Upper lobe of left lung (tissue), 6 donors: ENCODE measurements around the gene THOC1. TPM values are rescaled to one million over a fixed set of nuclear protein-coding genes. Genes with fewer than 3 reads are reported as not detected.
A peak's percentile ranks its signal among the peaks of the same experiment; 100 is the strongest.

ENCODE experiments used
- ATAC-seq, 2 donors: fragments of 200-7000 bp; cut with Tn5 transposase; one replicate each; pipeline ENCODE4 v1.9.1; 2022; ENCODE audit warnings: mild to moderate bottlenecking in 2 of 2, moderate library complexity in 2 of 2; ENCODE audit not compliant: low FRiP score in 2 of 2
- DNase-seq, 2 donors: peaks; one replicate each; pipeline ENCODE4 v3.0.0-alpha.2; 2019 to 2020
- H3K27ac ChIP-seq, 4 donors: fragments of 200-600 bp; sonication (generic); one replicate each; pipeline ENCODE4 v1.5.1; 2016 to 2019
- H3K27me3 ChIP-seq, 4 donors: fragments of 200-600 bp; sonication (generic); one replicate each; pipeline ENCODE4 v1.5.1; 2017 to 2019
- H3K36me3 ChIP-seq, 4 donors: fragments of 200-600 bp; sonication (generic); one replicate each; pipeline ENCODE4 v1.5.1; 2016 to 2019
- H3K4me1 ChIP-seq, 4 donors: fragments of 200-600 bp; sonication (generic); one replicate each; pipeline ENCODE4 v1.5.1; 2018 to 2019
- H3K4me3 ChIP-seq, 4 donors: fragments of 200-600 bp; sonication (generic); one replicate each; pipeline ENCODE4 v1.5.1; 2017 to 2019; ENCODE audit warnings: mild to moderate bottlenecking in 2 of 4, moderate library complexity in 1 of 4
- H3K9me3 ChIP-seq, 4 donors: fragments of 200-600 bp; sonication (generic); one replicate each; pipeline ENCODE4 v1.5.1; 2018 to 2019
- EP300 ChIP-seq, 4 donors: sonication (generic); formaldehyde crosslinking; IDR thresholded peaks; one replicate each; pipeline ENCODE4 v1.5.1; 2017; ENCODE audit warnings: antibody characterized with exemption in 4 of 4, control low read depth in 2 of 4
- POLR2A ChIP-seq, 4 donors: fragments of 450-650 bp; IDR thresholded peaks; one replicate each; pipeline ENCODE4 v1.5.1; 2016 to 2017; ENCODE audit warnings: antibody characterized with exemption in 4 of 4, mild to moderate bottlenecking in 2 of 4
- POLR2AphosphoS5 ChIP-seq, 2 donors: sonication (generic); formaldehyde crosslinking; IDR thresholded peaks; one replicate each; pipeline ENCODE4 v1.5.1; 2017; ENCODE audit warnings: antibody characterized with exemption in 2 of 2
- WGBS, 2 donors: methylation state at CpG; one replicate each; pipeline ENCODE4 v1.1.5; 2017 to 2018; 5-methylcytosine and 5-hydroxymethylcytosine counted together
- total RNA-seq, 6 donors: library from RNA; depleted of rRNA in 4 of 6; stranded (reverse); fragments of >200 nt in 4 of 6; gene quantifications; one replicate each; pipeline versions ENCODE4 v1.1.0 to v1.2.1, GENCODE V29; 2016 to 2021
- TF ChIP-seq, protein P1 (sequence below), 6 experiments: fragments of 450-650 bp in 4 of 6; fragments of 200-600 bp in 2 of 6; sonication (generic) in 2 of 6; IDR thresholded peaks; one replicate each; pipeline ENCODE4 v1.5.1; 2016 to 2019; ENCODE audit warnings: antibody characterized with exemption in 6 of 6
- donor health status: DM: no; HTN: no; CAD: no; lungs with moderate emphysema.
- donor health status: DM: no; HTN: yes; CAD: no; lungs with severe emphysema.

Gene THOC1
- total RNA-seq, 6 donors from 2014 or later: 21.2 to 93.2 (median 30.4) TPM

DNA sequence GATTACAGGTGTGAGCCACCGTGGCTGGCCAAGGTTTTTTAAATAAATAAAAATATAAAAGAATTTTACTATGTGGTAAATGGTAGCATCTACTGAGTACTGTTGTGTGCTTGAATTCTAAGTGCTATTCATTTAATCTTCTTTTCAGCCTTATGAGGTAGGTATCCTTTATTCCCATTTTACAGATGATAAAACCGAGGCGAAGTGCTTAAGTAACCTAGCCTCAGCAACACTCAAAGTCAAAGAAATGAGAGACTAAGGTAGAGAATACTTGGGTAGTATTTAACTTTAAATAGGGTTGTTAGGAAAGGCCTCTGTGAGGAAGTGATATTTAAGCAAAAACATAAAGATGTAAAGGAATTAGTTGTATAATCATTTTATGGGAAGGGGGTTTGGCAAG is 5.7 kb upstream of the THOC1 start:
- Histone ChIP-seq H3K4me3 (no peak overlapping the region), H3K27me3 (no peaks in the 10 kb centered on the region), H3K4me1 (peaks cover 8 to 12% (median 10%) of the 10 kb centered on the region in 4 donors), H3K27ac (no peak overlapping the region), H3K36me3 (no peaks in the 10 kb centered on the region), H3K9me3 (peaks cover 0 to 4% (median 0%) of the 10 kb centered on the region in 4 donors)
- TF ChIP-seq POLR2AphosphoS5 (IDR thresholded peaks at IDR 0.05) (no peak), EP300 (IDR thresholded peaks at IDR 0.05) (no peak), POLR2A (IDR thresholded peaks at IDR 0.05) (no peak)
- TF ChIP-seq, protein P1, sequence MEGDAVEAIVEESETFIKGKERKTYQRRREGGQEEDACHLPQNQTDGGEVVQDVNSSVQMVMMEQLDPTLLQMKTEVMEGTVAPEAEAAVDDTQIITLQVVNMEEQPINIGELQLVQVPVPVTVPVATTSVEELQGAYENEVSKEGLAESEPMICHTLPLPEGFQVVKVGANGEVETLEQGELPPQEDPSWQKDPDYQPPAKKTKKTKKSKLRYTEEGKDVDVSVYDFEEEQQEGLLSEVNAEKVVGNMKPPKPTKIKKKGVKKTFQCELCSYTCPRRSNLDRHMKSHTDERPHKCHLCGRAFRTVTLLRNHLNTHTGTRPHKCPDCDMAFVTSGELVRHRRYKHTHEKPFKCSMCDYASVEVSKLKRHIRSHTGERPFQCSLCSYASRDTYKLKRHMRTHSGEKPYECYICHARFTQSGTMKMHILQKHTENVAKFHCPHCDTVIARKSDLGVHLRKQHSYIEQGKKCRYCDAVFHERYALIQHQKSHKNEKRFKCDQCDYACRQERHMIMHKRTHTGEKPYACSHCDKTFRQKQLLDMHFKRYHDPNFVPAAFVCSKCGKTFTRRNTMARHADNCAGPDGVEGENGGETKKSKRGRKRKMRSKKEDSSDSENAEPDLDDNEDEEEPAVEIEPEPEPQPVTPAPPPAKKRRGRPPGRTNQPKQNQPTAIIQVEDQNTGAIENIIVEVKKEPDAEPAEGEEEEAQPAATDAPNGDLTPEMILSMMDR (IDR thresholded peaks at IDR 0.05): no peak
- 96 to 98% methylated on average over 3 of the region's 3 CpGs for WGBS, 2 donors
- ATAC-seq (no peak), DNase-seq (no peak)

DNA sequence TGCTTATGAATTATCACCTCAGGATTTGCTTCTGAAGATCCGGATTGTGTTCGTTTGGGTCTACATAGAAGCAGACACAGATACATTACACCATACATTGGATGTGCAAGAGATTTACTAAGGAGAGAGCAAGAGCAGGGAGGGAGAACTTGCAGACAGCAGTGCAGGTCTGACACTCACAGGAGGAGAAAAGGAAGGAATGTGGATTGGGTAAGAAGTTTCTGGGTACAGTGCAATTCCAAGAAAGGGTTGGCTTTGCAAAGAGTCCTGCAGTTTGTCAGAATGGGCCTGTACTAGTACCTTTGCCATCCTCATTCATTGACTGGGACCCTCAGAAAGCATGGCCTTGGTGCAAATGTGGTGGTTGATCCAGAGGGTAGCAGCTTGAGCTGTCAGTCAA is 4.8 kb upstream of the THOC1 start:
- TF ChIP-seq, protein P1 (IDR thresholded peaks at IDR 0.05): no peak
- no peak for TF ChIP-seq POLR2A (IDR thresholded peaks at IDR 0.05)
- TF ChIP-seq POLR2AphosphoS5 (IDR thresholded peaks at IDR 0.05): no peak
- TF ChIP-seq EP300 (IDR thresholded peaks at IDR 0.05): no peak
- WGBS, 2 donors: 94 to 95% methylated on average over 2 of the region's 2 CpGs
- H3K9me3 ChIP-seq: no peaks in the 10 kb centered on the region

DNA sequence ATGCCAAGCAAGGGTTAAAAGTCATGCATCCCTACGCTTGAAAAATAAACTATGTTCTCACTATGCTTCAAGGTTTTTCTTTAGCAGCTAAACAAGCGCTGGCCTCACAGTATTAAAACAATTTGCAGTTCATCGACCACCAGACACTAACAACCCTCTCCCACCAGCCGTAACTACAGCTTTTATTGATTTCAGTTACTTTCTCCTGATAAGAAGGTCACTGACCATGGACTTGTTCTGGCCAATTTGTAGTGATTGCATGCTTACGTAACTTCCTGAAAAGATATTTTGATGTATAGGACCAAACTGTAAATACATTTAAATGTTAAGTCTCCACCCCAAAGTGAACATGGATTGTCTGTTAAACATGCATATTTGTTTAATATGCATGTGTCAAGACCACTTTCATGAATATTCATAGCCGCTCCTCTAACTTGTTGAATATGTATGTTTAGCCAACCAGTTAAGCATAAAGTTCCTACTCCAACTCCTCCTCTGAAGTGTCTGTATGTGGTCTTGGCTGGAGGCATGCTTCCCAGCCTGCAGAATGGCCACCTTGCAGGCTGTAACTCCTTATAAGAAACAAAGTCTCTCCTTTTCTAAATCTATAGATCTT is 1.7 kb upstream of the THOC1 start:
- no peaks in the 10 kb centered on the region for H3K27me3 ChIP-seq
- no peak overlapping the region for H3K27ac ChIP-seq
- no peaks in the 10 kb centered on the region for H3K9me3 ChIP-seq
- H3K36me3 ChIP-seq: peaks cover 0 to 4% (median under 1%) of the 10 kb centered on the region in 4 donors
- H3K4me3 ChIP-seq: no peak overlapping the region
- peaks cover 12 to 29% (median 19%) of the 10 kb centered on the region in 4 donors for H3K4me1 ChIP-seq
- ATAC-seq: no peak
- DNase-seq: no peak
- WGBS, 2 donors: 69 to 85% methylated on average over 6 of the region's 6 CpGs
- TF ChIP-seq POLR2A (IDR thresholded peaks at IDR 0.05) (no peak), EP300 (IDR thresholded peaks at IDR 0.05) (no peak), POLR2AphosphoS5 (IDR thresholded peaks at IDR 0.05) (no peak)
- TF ChIP-seq, protein P1 (IDR thresholded peaks at IDR 0.05): no peak

More for the DNA sequence above, 4.8 kb upstream of the THOC1 start:
- Histone ChIP-seq H3K27me3 (no peaks in the 10 kb centered on the region), H3K36me3 (no peaks in the 10 kb centered on the region), H3K4me1 (peaks cover 8 to 12% (median 10%) of the 10 kb centered on the region in 4 donors), H3K27ac (no peak overlapping the region), H3K4me3 (no peak overlapping the region)
- no peak for ATAC-seq
- DNase-seq: no peak

DNA sequence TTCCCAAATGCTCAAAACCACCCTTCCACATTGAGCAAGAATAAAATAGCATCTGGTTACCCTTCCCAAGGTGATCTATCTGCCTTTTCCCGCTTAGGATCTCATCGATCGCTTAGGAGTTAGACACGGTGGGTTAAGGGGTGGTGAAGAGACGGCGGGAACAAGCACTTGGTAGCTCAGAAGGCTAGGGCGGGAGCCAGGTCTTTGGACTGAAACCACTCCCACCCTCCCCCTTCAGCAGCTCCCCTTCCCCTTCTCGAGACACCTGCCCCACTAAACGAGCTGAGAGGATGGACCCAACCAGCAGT is 513 bp downstream of the THOC1 start:
- H3K36me3 ChIP-seq: peaks cover 0 to 25% (median 10%) of the 10 kb centered on the region in 4 donors
- no peak for DNase-seq
- TF ChIP-seq POLR2A (IDR thresholded peaks at IDR 0.05) (no peak), POLR2AphosphoS5 (IDR thresholded peaks at IDR 0.05) (no peak), EP300 (IDR thresholded peaks at IDR 0.05) (no peak)
- TF ChIP-seq, protein P1 (IDR thresholded peaks at IDR 0.05): no peak
- peaks cover 12 to 29% (median 19%) of the 10 kb centered on the region in 4 donors for H3K4me1 ChIP-seq
- ATAC-seq: peak in 1 of 2 donors; percentile 42
- no peaks in the 10 kb centered on the region for H3K9me3 ChIP-seq
- WGBS, 2 donors: 1 to 2% methylated on average over 8 to 9 of the region's 9 CpGs
- H3K27me3 ChIP-seq: no peaks in the 10 kb centered on the region
- H3K4me3 ChIP-seq: peak overlapping the region; percentile 92 to 99 (median 92)
- H3K27ac ChIP-seq: peak overlapping the region; percentile 89 to 96 (median 93)
